HCT116 (cell line): ENCODE results near the gene DOK7.

Experiments used
- ATF3 ChIP-seq: IDR thresholded peaks from 2 replicates; pipeline ENCODE4 v1.6.1; 2012
- CTCF ChIP-seq, 3 experiments: fragments of 200-600 bp in 1 of 3; sonication (generic) in 1 of 3; IDR thresholded peaks in 2 of 3; conservative IDR thresholded peaks in 1 of 3; 2 replicates each; pipeline ENCODE4 v1.5.1; 2012 to 2017; ENCODE audit warnings: low read depth in 2 of 3, low read length in 2 of 3, antibody characterized with exemption in 1 of 3, borderline replicate concordance in 1 of 3, control low read depth in 1 of 3, mild to moderate bottlenecking in 1 of 3, mixed read lengths in 1 of 3, mixed run types in 1 of 3, moderate library complexity in 1 of 3; ENCODE audit not compliant: insufficient read depth in 1 of 3
- EGR1 ChIP-seq: IDR thresholded peaks from 2 replicates; pipeline ENCODE4 v1.6.1; 2012; ENCODE audit warnings: low read depth
- EZH2phosphoT487 ChIP-seq: fragments of 200-600 bp; IDR thresholded peaks from 2 replicates; pipeline ENCODE4 v1.6.1; 2018; ENCODE audit warnings: antibody characterized with exemption, borderline replicate concordance
- FOSL1 ChIP-seq: IDR thresholded peaks from 2 replicates; pipeline ENCODE4 v1.6.1; 2012; ENCODE audit warnings: low read depth
- JUND ChIP-seq: IDR thresholded peaks from 2 replicates; pipeline ENCODE4 v1.6.1; 2012
- POLR2A ChIP-seq: IDR thresholded peaks from 2 replicates; pipeline ENCODE4 v1.7.0; 2011; ENCODE audit warnings: borderline replicate concordance; ENCODE audit not compliant: insufficient read depth, insufficient read length; ENCODE audit errors: extremely low read depth
- POLR2AphosphoS5 ChIP-seq: IDR thresholded peaks from 2 replicates; pipeline ENCODE4 v1.6.1; 2011; ENCODE audit warnings: mild to moderate bottlenecking, low read depth, low read length, moderate library complexity
- RAD21 ChIP-seq: IDR thresholded peaks from 2 replicates; pipeline ENCODE4 v1.6.1; 2012; ENCODE audit warnings: low read depth, mild to moderate bottlenecking
- REST ChIP-seq: IDR thresholded peaks from 2 replicates; pipeline ENCODE4 v1.6.1; 2012; ENCODE audit warnings: low read depth
- SIN3A ChIP-seq: IDR thresholded peaks from 2 replicates; pipeline ENCODE4 v1.6.1; 2012; ENCODE audit warnings: low read depth
- SP1 ChIP-seq: IDR thresholded peaks from 2 replicates; pipeline ENCODE4 v1.6.1; 2012; ENCODE audit warnings: low read depth
- ZNF274 ChIP-seq: fragments of 200-500 bp; sonication (Bioruptor generic); IDR thresholded peaks from 2 replicates; pipeline ENCODE4 v1.6.1; 2014; ENCODE audit warnings: mild to moderate bottlenecking, low read depth, low read length, inconsistent platforms

GRCh38 chr4:3501825-3502425, 38.8 kb downstream of the DOK7 start:
- no peak for TF ChIP-seq CTCF (IDR thresholded peaks at IDR 0.05 in 2 of 3, conservative IDR thresholded peaks at IDR 0.05 in 1 of 3; ENCODE audit: borderline replicate concordance in 1 of 3, insufficient read depth in 1 of 3, low read depth in 2 of 3, low read length in 2 of 3)
- no peak for TF ChIP-seq POLR2AphosphoS5
- no peak for TF ChIP-seq RAD21
- TF ChIP-seq EGR1 = no peak
- TF ChIP-seq JUND = no peak
- no peak for TF ChIP-seq SIN3A
- TF ChIP-seq POLR2A = no peak
- TF ChIP-seq ATF3 = no peak
- TF ChIP-seq FOSL1 = no peak
- TF ChIP-seq REST = no peak
- no peak for TF ChIP-seq ZNF274
- no peak for TF ChIP-seq SP1
- TF ChIP-seq EZH2phosphoT487 = no peak
